DMS114 treated with DMSO at 0.1 percent for 48 hours (cell line): ENCODE results near the gene TFF1.

ENCODE experiments used
- DNase-seq: peaks from one replicate; lab custom pipeline; 2025; ENCODE audit not compliant: unreplicated experiment; lab: John Stamatoyannopoulos, UW

Gene TFF1

GRCh38 chr21:42319851-42320572, 46.3 kb downstream of the TFF1 start:
- DNase-seq, result no peak

- DNase-seq, result no peak
These were observed 47.0 kb downstream of the TFF1 start for GRCh38 chr21:42319376-42319775.

GRCh38 chr21:42317826-42318746, 48.2 kb downstream of the TFF1 start:
- no peak for DNase-seq

- no peak for DNase-seq
These were observed 49.0 kb downstream of the TFF1 start for GRCh38 chr21:42317341-42317741.

DNA sequence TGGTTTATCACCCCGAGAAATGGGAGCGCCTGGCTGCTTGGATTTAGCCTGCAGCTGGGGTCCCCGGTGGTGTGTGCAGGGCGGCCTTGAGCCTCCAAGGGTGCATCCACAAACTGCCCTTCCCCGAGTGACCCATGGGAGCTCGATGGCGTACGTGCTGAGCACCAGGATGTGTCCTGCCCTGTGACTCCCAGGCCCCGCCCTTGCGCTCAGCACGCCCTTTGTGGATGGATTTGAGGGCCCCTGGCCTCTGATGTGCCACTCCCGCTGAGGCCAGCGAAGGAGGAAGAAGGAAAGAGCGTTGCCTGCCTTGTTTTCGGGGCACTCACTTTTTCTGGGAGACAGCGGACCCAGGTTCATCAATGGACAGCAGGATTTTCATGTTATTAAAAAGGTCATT, 49.4 kb downstream of the TFF1 start:
- no peak for DNase-seq

DNA sequence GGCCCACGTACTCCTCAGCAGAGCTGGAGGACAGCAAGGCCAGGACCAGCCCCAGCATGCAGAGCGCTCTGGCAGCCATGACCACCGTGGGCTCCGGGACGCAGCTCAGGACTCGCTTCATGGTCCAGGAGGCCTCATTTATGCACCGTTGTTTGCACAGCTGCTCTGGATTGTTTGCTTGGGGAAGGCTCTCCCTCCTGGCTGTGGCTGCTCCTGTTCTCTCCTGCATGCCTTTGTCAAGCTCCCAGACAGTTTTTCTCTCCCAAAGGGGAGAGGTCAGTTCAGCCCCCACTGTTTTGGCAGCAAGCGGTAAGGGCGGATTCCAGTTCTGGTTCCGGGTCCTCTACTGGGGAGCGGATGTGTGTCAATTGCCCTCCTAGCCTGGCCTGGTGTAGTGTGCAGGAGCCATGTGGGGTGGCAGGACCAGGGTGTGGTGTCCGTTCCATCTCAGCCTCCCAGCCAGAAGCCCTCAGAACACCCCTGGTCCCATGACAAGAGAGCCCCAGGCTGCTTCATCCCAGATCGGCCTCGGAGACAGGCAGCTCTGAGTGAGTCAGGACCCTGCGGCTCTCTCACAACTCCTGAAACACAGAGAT, 50.9 kb downstream of the TFF1 start, which contains the start of gene TFF3:
Gene TFF3 (minus strand): TSS at position 114 of the 596 bp plus-strand sequence. CDS start 35 bp downstream, at position 79.
- DNase-seq, result no peak

DNA sequence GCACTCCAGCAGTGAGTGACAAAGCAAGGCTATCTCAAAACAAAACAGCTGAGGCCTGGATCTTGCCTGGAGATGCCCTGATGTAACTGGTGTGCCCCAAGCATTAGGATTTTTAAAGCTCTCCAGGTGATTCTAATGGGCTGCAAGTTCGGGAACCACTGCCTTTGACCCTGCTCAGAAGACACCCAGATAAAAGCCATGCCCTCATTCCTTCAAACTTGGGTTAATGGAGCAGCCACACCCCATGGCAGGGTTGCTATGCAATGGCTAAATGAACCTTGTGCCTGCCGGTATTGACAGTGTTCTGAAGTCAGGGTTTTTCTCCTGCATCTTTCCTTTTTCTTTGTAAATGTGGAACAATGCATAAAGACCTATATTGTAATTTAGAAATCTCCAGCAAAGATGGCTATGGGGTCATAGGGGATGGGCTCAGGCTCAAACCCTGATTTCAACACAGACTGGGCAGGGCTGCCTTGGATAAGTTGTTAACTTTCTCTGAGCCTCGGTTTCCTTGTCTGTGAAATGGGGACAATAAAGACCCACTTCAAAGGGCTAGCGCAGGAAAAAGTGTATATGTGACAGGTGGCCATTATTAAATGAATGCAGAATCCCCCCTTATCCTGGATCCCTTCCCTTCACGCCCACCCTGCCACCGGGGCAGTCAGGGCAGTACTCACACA, 51.6 kb downstream of the TFF1 start:
- no peak for DNase-seq

GRCh38 chr21:42313501-42313969, 52.8 kb downstream of the TFF1 start:
- DNase-seq, result no peak

- no peak for DNase-seq
These were observed 53.7 kb downstream of the TFF1 start for GRCh38 chr21:42312626-42313104.
